ENCODE measurements around the gene GON4L.

Gene GON4L

DNA sequence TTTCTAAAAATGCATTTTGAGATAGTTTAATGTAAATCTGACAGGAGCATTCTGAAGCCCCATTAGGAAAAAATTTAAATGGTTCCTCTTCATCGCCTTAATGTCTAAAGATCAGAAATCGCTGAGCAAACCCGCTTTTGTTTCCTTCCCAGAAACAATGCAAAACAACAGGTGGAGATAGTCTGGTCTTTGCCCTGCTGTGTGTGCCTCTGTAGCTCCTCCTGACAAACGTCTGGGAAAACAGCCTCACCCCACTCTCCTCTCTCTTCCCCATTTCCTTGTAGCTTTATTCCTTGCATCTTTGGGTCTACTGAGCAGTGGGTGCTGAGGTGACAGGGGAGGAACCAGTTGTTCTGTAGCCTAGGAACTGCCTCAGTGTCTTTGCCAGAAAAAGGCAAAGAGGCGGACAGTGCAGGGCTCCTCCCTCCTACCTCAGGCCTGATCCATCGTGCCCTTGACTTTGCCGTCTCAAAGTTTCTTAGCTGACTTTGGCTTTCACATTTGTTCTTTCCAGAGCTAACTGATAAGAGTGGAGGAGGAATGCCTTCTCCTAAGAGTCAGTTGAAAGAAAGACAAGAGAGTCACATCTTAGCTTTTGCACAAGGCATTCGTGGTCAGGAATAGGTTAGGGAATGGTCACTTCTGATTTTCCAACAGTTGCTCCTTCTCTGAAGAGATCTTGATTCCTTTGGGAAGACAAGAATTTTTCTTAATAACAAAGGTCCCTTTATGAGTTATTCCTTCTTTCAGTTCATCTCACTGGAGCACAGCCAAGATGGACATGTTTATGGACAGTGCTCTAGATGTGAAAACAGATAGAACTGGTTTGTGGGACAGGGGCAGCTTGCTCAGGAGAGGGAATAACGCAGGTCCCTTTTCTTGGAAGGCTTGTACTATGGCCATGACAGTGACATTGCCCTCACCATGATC, 27.3 kb upstream of the GON4L start:
- TF ChIP-seq, protein P1, sequence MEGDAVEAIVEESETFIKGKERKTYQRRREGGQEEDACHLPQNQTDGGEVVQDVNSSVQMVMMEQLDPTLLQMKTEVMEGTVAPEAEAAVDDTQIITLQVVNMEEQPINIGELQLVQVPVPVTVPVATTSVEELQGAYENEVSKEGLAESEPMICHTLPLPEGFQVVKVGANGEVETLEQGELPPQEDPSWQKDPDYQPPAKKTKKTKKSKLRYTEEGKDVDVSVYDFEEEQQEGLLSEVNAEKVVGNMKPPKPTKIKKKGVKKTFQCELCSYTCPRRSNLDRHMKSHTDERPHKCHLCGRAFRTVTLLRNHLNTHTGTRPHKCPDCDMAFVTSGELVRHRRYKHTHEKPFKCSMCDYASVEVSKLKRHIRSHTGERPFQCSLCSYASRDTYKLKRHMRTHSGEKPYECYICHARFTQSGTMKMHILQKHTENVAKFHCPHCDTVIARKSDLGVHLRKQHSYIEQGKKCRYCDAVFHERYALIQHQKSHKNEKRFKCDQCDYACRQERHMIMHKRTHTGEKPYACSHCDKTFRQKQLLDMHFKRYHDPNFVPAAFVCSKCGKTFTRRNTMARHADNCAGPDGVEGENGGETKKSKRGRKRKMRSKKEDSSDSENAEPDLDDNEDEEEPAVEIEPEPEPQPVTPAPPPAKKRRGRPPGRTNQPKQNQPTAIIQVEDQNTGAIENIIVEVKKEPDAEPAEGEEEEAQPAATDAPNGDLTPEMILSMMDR (IDR thresholded peaks at IDR 0.05; ENCODE audit: insufficient read depth, missing control alignments), result no peak
- DNase-seq (ENCODE audit: insufficient read length, low spot score) (no peak), FAIRE-seq (no peak)

DNA sequence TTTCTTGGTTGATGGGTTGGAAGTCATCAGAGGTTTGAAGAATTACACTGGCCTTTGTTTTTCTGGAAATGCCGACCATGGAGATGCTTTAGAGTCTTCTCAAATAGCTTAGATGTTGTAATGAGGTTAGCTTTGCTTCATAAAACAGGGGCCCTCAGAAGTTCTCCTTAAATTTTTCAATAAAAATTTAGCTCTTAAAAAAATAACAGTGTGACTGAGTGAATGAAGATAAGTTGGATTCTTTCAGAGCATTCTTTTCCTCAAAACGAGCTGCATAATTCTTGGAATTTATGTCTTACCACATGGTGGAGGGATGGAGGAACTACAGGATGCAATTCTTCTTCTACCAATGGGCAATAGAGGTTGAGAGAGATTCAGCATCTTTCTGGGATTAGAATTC, 25.8 kb upstream of the GON4L start:
- DNase-seq (ENCODE audit: insufficient read length, low spot score), result no peak
- FAIRE-seq, result no peak
- TF ChIP-seq, protein P1 (IDR thresholded peaks at IDR 0.05; ENCODE audit: insufficient read depth, missing control alignments), result no peak

DNA sequence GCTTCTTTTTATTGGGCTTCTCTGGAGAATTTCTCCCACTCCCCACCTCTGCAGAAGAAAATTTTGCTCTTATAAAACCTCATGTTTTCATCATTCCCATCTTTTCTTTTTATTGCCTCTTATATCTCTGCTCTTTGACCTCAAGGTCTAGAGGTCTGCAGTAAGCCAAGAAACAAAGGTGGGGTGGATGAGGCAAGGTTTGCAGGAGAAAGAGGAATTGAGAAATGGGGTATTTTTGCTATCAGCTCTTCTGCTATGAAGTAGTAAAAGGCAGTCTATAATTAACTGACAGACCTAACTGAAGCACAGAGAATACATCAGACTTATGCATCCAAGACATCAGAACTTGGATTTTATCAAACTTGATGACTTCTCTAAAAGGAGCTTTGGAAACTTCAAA, 25.2 kb upstream of the GON4L start:
- TF ChIP-seq, protein P1 (IDR thresholded peaks at IDR 0.05; ENCODE audit: insufficient read depth, missing control alignments), result no peak
- FAIRE-seq, result no peak
- DNase-seq (ENCODE audit: insufficient read length, low spot score), result no peak

DNA sequence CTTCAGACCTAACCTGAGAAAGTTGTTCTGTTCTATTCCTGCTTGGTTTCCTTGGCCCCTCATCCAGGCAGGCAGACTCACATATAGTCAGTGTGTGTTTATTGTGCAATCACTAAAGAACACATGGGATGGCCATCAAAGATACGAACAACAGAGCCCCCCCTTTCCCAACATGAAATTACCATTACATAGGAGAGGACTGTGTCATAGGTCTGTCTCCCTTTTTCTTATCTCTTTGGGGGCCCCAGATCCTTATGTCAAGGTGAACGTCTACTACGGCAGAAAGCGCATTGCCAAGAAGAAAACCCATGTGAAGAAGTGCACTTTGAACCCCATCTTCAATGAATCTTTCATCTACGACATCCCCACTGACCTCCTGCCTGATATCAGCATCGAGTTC, 23.9 kb upstream of the GON4L start:
- DNase-seq (ENCODE audit: insufficient read length, low spot score) (no peak), FAIRE-seq (no peak)

DNA sequence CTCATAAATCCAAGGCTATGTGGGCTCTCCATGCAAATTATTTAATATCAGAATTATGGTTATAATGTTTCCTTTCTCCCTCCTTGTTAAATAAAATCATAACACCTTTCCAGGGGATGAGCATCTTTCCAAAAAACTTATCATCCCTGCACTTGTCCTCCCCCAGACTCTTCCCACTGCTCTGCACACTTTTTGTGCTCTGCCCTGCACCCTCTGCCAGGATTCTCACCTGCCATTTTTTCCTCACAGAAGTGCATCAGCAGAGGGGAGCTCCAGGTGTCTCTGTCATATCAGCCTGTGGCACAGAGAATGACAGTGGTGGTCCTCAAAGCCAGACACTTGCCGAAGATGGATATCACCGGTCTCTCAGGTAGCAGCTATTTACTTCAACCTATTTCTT, 23.2 kb upstream of the GON4L start:
- DNase-seq (ENCODE audit: insufficient read length, low spot score) (no peak), FAIRE-seq (no peak)
- TF ChIP-seq, protein P1 (IDR thresholded peaks at IDR 0.05; ENCODE audit: insufficient read depth, missing control alignments), result no peak

More for the DNA sequence above, 23.9 kb upstream of the GON4L start:
- TF ChIP-seq, protein P1 (IDR thresholded peaks at IDR 0.05; ENCODE audit: insufficient read depth, missing control alignments), result no peak

DNA sequence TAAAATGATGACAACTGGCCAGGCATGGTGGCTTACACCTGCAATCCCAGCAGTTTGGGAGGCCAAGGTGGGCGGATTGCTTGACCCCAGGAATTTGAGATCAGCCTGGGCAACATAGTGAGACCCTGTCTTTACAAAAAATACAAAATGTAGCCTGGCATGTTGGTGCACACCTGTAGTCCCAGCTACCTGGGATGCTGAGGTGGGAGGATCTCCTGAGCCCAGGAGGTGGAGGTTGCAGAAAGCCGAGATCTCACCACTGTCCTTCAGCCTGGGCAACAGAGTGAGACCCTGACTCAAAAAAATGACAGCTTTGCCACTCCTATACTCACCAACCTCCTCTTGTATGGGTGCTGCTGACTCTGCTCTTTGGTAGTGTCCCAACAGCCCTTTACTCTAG, 20.9 kb upstream of the GON4L start:
- FAIRE-seq, result no peak

More for the DNA sequence above, 20.9 kb upstream of the GON4L start:
- DNase-seq (ENCODE audit: insufficient read length, low spot score), result no peak
- TF ChIP-seq, protein P1 (IDR thresholded peaks at IDR 0.05; ENCODE audit: insufficient read depth, missing control alignments), result no peak
